GM12878 (cell line): ENCODE measurements around the gene GNLY. TPM values are rescaled to one million over a fixed set of nuclear protein-coding genes. Genes with fewer than 3 reads are reported as not detected.

ENCODE experiments used
- ATAC-seq: fragments of 200-7000 bp; cut with Tn5 transposase; 3 replicates; pipeline ENCODE4 v1.9.1; 2020; ENCODE audit warnings: mild to moderate bottlenecking, moderate library complexity
- BruUV-seq: library from RNA; stranded (reverse); fragments of 400-500 nt; replicated peaks from 2 replicates; lab custom pipeline; 2021; lab: Mats Ljungman, UMichigan
- CTCF ChIA-PET: fragments of 300-600 bp; sonication (Branson Sonifier 250); formaldehyde crosslinking; extraction: SDS; loops from one replicate; lab custom pipeline; 2021; ENCODE audit warnings: inconsistent platforms; lab: Yijun Ruan, JAX
- POLR2A ChIA-PET: fragments of 350-600 bp; formaldehyde crosslinking; extraction: SDS; loops from one replicate; lab custom pipeline; 2021; ENCODE audit warnings: inconsistent platforms; lab: Charles Lee
- RAD21 ChIA-PET: fragments of 300-600 bp; sonication (Branson Sonifier 250); formaldehyde crosslinking; loops from one replicate; lab custom pipeline; 2023; ENCODE audit warnings: antibody characterized with exemption; ENCODE audit not compliant: unreplicated experiment; lab: Charles Lee
- SMC1A ChIA-PET: fragments of 300-600 bp; sonication (Branson Sonifier 250); formaldehyde crosslinking; loops from one replicate; lab custom pipeline; 2023; ENCODE audit not compliant: unreplicated experiment, uncharacterized antibody; lab: Charles Lee
- DNase-seq: peaks from one replicate; pipeline ENCODE4 v3.0.0-alpha.2; 2011; ENCODE audit warnings: low read depth, low spot score
- FAIRE-seq: peaks from 3 replicates; lab custom pipeline; 2011; peaks lifted over from hg19 to GRCh38; lab: Jason Lieb, UNC
- H2AFZ ChIP-seq: 2 replicates; pipeline ENCODE4 v1.6.0; 2011; ENCODE audit warnings: low read depth, low read length, control low read depth; ENCODE audit not compliant: control insufficient read depth
- H3K27ac ChIP-seq: 2 replicates; pipeline ENCODE4 v1.5.1; 2011; ENCODE audit warnings: control low read depth; ENCODE audit not compliant: control insufficient read depth, insufficient read depth
- H3K27me3 ChIP-seq, 2 experiments: replicated peaks in 1 of 2; 2 replicates each; pipeline versions ENCODE4 v1.6.0 to v1.6.1; 2011; ENCODE audit warnings: low read length in 1 of 2; ENCODE audit not compliant: control insufficient read depth in 2 of 2, insufficient read depth in 2 of 2
- H3K36me3 ChIP-seq, 2 experiments: 2 replicates each; pipeline ENCODE4 v1.5.1; 2011; ENCODE audit warnings: low read length in 1 of 2; ENCODE audit not compliant: control insufficient read depth in 2 of 2, insufficient read depth in 2 of 2
- H3K4me1 ChIP-seq: 2 replicates; pipeline ENCODE4 v1.6.1; 2011; ENCODE audit warnings: mild to moderate bottlenecking, low read length, moderate library complexity, mixed read lengths; ENCODE audit not compliant: control insufficient read depth, insufficient read depth
- H3K4me2 ChIP-seq: 2 replicates; pipeline ENCODE4 v1.6.0; 2011; ENCODE audit warnings: control low read depth; ENCODE audit not compliant: control insufficient read depth, insufficient read depth
- H3K4me3 ChIP-seq: fragments of 200-600 bp; sonication (generic); 2 replicates; pipeline ENCODE4 v1.5.1; 2016
- H3K79me2 ChIP-seq: 2 replicates; pipeline ENCODE4 v1.6.0; 2011; ENCODE audit warnings: low read length; ENCODE audit not compliant: control insufficient read depth, insufficient read depth
- H3K9ac ChIP-seq: 2 replicates; pipeline ENCODE4 v1.8.0; 2011; ENCODE audit warnings: low read length, control low read depth, mixed read lengths; ENCODE audit not compliant: control insufficient read depth, insufficient read depth
- H3K9me3 ChIP-seq: replicated peaks from 3 replicates; pipeline ENCODE4 v1.5.1; 2011; ENCODE audit warnings: mild to moderate bottlenecking, low read length; ENCODE audit not compliant: control insufficient read depth, insufficient read depth
- H4K20me1 ChIP-seq: 2 replicates; pipeline ENCODE4 v1.6.0; 2011; ENCODE audit not compliant: control insufficient read depth, insufficient read depth
- ESRRA ChIP-seq: IDR thresholded peaks from 2 replicates; pipeline ENCODE4 v1.6.1; 2012; ENCODE audit warnings: mild to moderate bottlenecking, low read length, improper control_type of control experiment
- HDAC2 ChIP-seq: fragments of 200-600 bp; sonication (generic); IDR thresholded peaks from 2 replicates; pipeline ENCODE4 v1.6.1; 2017
- NBN ChIP-seq: fragments of 450-650 bp; IDR thresholded peaks from 2 replicates; pipeline ENCODE4 v1.6.1; 2016
- STAT1 ChIP-seq: fragments of 450-650 bp; conservative IDR thresholded peaks from 2 replicates; pipeline ENCODE4 v1.6.1; 2014; ENCODE audit warnings: antibody characterized with exemption, mild to moderate bottlenecking
- TARDBP ChIP-seq: IDR thresholded peaks from 2 replicates; pipeline ENCODE4 v1.6.1; 2016; ENCODE audit warnings: borderline replicate concordance
- USF1 ChIP-seq: IDR thresholded peaks from 2 replicates; pipeline ENCODE4 v1.6.1; 2011; ENCODE audit warnings: borderline replicate concordance, low read depth, mild to moderate bottlenecking, moderate library complexity, mixed read lengths, low read length; ENCODE audit not compliant: insufficient read depth; ENCODE audit errors: extremely low read length
- ZBTB11 ChIP-seq: fragments of 450-650 bp; formaldehyde crosslinking; IDR thresholded peaks from 2 replicates; pipeline ENCODE4 v1.5.0; 2022; ENCODE audit warnings: mild to moderate bottlenecking, missing genetic modification characterization
- ZBTB40 ChIP-seq: fragments of 450-650 bp; IDR thresholded peaks from 2 replicates; pipeline ENCODE4 v1.6.1; 2016; ENCODE audit warnings: mild to moderate bottlenecking, moderate library complexity, borderline replicate concordance
- WGBS: methylation state at CpG from one replicate; pipeline ENCODE4 v1.1.6; 2016; ENCODE audit warnings: low lambda C conversion rate; ENCODE audit not compliant: insufficient replicate concordance, insufficient coverage; ENCODE audit errors: missing lambda C conversion rate; 5-methylcytosine and 5-hydroxymethylcytosine counted together
- in situ Hi-C: fragments of 300-500 bp; cut with MboI; formaldehyde crosslinking; loops from 9 replicates; pipeline ENCODE4 v1.14.3; 2018; ENCODE audit warnings: mixed read lengths
- intact Hi-C: fragments of 100-400 bp; cut with micrococcal nuclease; formaldehyde crosslinking; loops from one replicate; pipeline ENCODE4 v1.14.2; 2022; ENCODE audit not compliant: unreplicated experiment
- polyA plus RNA-seq, 11 experiments: library from polyadenylated mRNA; depleted of rRNA in 4 of 11; unstranded in 6 of 11; stranded (reverse) in 5 of 11; fragments of >200 nt; fragmentation: Nextera tagmentation in 4 of 11; fragmentation: Illumina TruSeq in 1 of 11; extraction: Ambion mirVana in 4 of 11; extraction: Trizol in 1 of 11; gene quantifications; 1 replicate in 1 of 11; 2 replicates in 10 of 11; pipeline versions ENCODE4 v1.2.1 to v1.2.3, GENCODE V29; 2011 to 2016; ENCODE audit warnings: inconsistent platforms in 2 of 11, missing spikeins in 2 of 11, low read depth in 1 of 11
- total RNA-seq, 4 experiments: library from RNA; depleted of rRNA in 3 of 4; stranded (reverse); fragments of >200 nt in 3 of 4; fragmentation: Illumina TruSeq in 1 of 4; extraction: Trizol in 1 of 4; gene quantifications; 2 replicates each; pipeline versions ENCODE4 v1.2.1 to v1.2.3, GENCODE V29; 2013 to 2021

The GNLY gene
- total and polyA plus RNA-seq, 10 of the 15 experiments (the other 5 are each of a cell fraction or from before 2014, with no cell fraction given) = 0.18 to 0.42 TPM; not detected in 8

GRCh38 chr2:85650456-85650855 is 43.7 kb upstream of the GNLY start:
- Histone ChIP-seq H3K9ac (no peak overlapping the region), H3K4me3 (no peak overlapping the region), H3K27me3 (no peaks in the 10 kb centered on the region), H2AFZ (no peak overlapping the region), H3K9me3 (no peaks in the 10 kb centered on the region), H3K27ac (no peak overlapping the region), H3K36me3 (peaks cover 23 to 27% of the 10 kb centered on the region in 2 experiments), H4K20me1 (no peaks in the 10 kb centered on the region), H3K4me2 (no peak overlapping the region), H3K4me1 (peaks cover 13% of the 10 kb centered on the region), H3K79me2 (no peaks in the 10 kb centered on the region)
- SMC1A ChIA-PET = no interaction called here
- DNase-seq = no peak
- no TSS peak for BruUV-seq
- RAD21 ChIA-PET = interaction anchor here (1.0 to 4.1 kb wide), 2 partner anchors 13 to 231 kb away, joined by 3 to 16 read pairs; partner anchors contain the start of gene SH2D6
- POLR2A ChIA-PET = no interaction called here
- CTCF ChIA-PET = interaction anchor here (0.6 to 3.3 kb wide), 6 partner anchors 9 to 107 kb away, joined by 3 to 36 read pairs (median 4); no protein-coding TSS in a partner anchor
- TF ChIP-seq HDAC2 = no peak
- TF ChIP-seq NBN = no peak
- no peak for FAIRE-seq
- WGBS = 93% methylated on average over 4 of the region's 4 CpGs
- in situ Hi-C loops (no loop called here), intact Hi-C loops (no loop called here)
- ATAC-seq = no peak

GRCh38 chr2:85651097-85651496 is 43.1 kb upstream of the GNLY start:
- Histone ChIP-seq H2AFZ (no peak overlapping the region), H3K9me3 (no peaks in the 10 kb centered on the region), H3K9ac (no peak overlapping the region), H4K20me1 (no peaks in the 10 kb centered on the region), H3K4me2 (no peak overlapping the region), H3K4me3 (no peak overlapping the region), H3K27me3 (no peaks in the 10 kb centered on the region), H3K79me2 (no peaks in the 10 kb centered on the region), H3K4me1 (peaks cover 13% of the 10 kb centered on the region), H3K27ac (no peak overlapping the region), H3K36me3 (peaks cover 20 to 23% of the 10 kb centered on the region in 2 experiments)
- no TSS peak for BruUV-seq
- no peak for ATAC-seq
- POLR2A ChIA-PET = interaction anchor here (0.6 kb wide), 1 partner anchor 12 kb away, joined by 5 read pairs; no protein-coding TSS in a partner anchor
- no peak for DNase-seq
- intact Hi-C loops (no loop called here), in situ Hi-C loops (no loop called here)
- CTCF ChIA-PET = interaction anchor here (1.0 to 3.2 kb wide), 3 partner anchors 14 to 57 kb away, joined by 3 to 15 read pairs (median 4); no protein-coding TSS in a partner anchor
- FAIRE-seq = no peak
- RAD21 ChIA-PET = interaction anchor here (1.0 to 4.1 kb wide), 2 partner anchors 14 to 232 kb away, joined by 3 to 16 read pairs; partner anchors contain the start of gene SH2D6
- SMC1A ChIA-PET = no interaction called here
- WGBS = 80% methylated on average over 3 of the region's 3 CpGs
- no peak for TF ChIP-seq ESRRA
- TF ChIP-seq USF1 = no peak
- TF ChIP-seq STAT1 = no peak
- no peak for TF ChIP-seq TARDBP
- no peak for TF ChIP-seq ZBTB40
- no peak for TF ChIP-seq ZBTB11 (CRISPR knock-in tag)
